GM12874 (cell line): Measurements from ENCODE around the gene BEND5.

ENCODE experiments used
- CTCF ChIP-seq: IDR thresholded peaks from 2 replicates; pipeline ENCODE4 v1.5.1; 2011; ENCODE audit warnings: low read depth, mild to moderate bottlenecking, control low read depth, low read length, moderate library complexity; ENCODE audit not compliant: insufficient read depth

BEND5 gene

GRCh38 chr1:48691429-48692001 lies 85.2 kb downstream of the BEND5 start:
- no peak for TF ChIP-seq CTCF

DNA sequence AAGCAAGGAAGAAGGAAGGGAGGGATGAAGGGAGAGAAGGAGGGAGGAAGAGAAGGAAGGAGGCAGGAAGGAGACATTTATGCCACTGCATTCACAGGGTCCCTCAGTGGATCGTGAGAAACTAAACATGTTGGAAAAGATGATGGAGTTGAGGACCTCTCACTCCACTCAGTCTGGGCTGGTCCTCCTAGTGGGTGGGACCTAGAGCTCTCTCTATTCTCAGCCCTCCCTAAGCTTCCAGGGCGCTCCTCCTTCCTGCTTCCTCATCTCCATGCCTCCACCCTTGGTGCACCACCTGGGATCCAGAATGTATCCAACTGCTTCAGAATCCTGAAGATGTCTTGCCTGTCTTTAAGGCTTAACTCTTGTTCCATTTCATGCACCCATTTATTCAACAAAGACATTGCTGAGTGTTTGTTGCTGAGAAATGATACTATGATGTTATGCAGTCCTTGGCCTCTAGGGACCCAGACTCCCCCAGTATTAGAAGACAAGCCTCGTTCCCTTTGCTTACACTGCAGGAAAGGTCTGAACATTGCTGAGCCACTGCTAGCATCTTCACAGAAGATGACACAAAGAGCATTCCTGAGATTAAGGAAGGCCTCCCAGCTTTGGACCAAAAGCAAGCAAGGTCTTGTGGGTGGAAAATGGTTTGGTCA lies 88.5 kb downstream of the BEND5 start:
- TF ChIP-seq CTCF = peak; percentile 34; the same call in 1 of the 2 replicates

DNA sequence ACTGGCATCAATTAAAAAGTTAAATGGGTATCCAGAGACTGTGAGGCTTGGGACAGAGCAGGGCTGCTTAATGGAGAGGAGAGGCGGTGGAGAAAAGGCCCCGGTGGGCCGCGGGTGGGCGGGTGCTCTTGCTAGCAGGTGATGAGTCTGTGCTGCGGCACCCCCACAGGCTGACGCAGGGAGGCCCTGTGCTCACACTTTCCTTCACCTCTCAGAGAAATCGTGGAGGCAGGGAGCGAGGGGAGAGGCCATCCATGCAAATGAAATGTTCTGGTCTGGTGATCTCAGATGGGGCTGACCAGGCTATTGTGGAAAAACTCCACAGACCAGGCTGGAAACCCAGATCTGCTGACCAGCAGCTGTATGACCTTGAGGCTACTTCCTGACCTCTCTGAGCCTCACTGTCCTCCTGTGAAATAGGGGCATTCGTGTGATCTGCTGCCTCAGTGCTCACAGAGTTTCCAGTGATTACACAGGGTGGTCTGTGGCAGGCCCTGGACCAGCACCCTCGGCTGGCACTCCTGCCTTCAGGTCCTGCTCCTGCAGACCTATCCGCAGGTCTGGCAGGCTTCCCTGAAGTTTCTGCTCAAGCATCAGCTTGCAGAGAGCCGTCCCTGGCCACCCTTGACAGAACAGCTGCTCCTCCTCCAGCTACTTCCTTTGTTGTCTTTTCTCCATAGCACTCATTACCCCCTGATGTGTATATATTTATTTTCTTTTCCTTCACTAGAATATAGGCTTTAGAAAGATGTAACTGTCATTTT lies 89.2 kb downstream of the BEND5 start:
- TF ChIP-seq CTCF = no peak

GRCh38 chr1:48686159-48686558 lies 90.5 kb downstream of the BEND5 start:
- no peak for TF ChIP-seq CTCF

- no peak for TF ChIP-seq CTCF
Measured at GRCh38 chr1:48684381-48684780, 92.3 kb downstream of the BEND5 start.

DNA sequence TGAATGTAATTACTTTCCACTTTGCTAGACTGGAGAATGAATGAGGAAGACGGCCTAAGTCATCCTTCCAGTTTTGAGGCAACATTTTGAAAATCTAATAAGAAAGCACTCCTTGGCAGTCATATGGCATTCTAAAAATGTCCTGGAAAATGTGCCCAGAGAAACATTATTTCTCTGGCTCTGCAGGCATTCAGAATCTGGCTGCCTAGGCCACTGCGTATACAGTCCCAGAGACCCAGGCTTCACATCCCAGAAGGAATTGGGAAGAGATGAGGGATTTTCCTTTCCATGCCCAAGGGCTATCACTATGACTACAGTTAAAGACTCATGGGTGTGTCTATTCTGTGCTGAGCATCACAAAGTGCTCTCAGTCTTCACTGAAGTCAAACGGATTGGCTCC lies 92.9 kb downstream of the BEND5 start:
- no peak for TF ChIP-seq CTCF

GRCh38 chr1:48681476-48682305 lies 95.0 kb downstream of the BEND5 start:
- TF ChIP-seq CTCF = no peak
